ENCODE measurements around the gene DAP. TPM values are rescaled to one million over a fixed set of nuclear protein-coding genes. Genes with fewer than 3 reads are reported as not detected.

The DAP gene
- total and polyA plus RNA-seq, 2 experiments from 2014 or later, result 30.0 to 105 TPM

DNA sequence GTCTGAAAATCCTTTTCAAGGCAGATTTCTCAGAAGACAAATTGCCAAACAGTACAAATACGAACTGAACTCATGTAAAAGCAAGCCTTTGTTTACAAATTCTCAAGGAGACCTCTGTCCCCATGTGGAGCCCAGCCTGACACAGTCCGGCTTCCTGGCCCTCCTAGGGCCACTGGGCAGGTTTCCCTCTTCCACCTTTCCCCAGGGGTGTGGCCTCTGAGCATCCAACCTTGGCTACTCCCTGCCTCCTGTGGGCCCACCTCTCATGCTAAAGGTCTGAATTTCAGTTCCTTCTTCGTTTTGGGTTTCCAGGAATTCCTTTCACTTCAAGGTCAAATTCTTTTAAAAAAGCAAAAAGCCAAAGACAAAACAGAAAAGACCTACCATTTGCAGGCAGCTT is 10.1 kb downstream of the DAP start:
- no peak for DNase-seq (ENCODE audit: low read depth in 1 of 2, low spot score in 1 of 2)

DNA sequence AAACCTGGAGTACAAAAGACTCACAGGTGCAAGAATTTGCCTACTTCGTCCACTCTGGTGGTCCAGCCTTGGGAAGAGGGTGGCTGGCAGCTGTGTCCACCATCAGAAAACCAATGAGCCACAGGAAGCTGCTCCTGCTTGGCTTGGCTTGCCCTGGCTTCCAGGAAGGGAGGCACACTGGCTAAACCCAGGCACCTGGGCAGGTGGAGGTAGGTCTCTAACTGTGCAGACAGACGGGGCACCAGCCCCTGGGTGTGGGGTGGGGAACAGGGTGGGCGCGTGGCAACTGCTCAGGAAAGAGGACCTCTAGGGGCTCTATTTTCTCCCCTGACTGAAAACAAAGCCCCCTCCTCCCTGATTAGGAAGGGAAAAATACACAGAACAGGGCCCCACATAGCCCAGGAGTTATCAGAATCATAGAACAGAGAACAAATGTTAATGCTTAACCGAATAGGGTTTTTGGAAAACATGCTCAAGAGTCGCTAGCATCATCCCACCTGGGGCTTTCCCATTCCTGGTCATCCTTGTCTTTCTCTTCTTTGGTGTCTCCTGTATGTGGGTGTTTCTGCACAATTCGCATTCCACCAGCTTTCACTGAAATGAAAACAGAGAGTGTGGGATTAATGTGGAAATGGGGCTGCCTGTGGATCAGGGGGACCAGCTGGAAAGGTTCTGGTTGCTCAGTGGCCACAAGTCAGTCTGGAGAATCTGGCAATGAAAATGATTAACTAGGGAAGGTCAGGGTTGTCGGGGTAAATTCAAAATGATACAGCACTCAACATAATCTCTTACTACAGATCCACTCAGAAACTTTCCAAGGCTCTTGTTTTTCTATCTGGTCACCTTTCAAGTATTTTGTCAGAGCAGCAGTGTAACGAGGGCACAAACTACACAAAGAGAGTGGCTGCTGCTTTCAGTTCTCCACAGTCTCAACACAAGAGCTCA is 13.1 kb downstream of the DAP start:
- Histone ChIP-seq H3K36me3 (peaks cover 16% of the 10 kb centered on the region), H3K27me3 (no peaks in the 10 kb centered on the region), H3K27ac (no peak overlapping the region), H3K4me1 (ENCODE audit: low read depth) (no peaks in the 10 kb centered on the region), H3K4me3 (no peak overlapping the region), H3K9me3 (ENCODE audit: low read depth) (no peaks in the 10 kb centered on the region)
- DNase-seq (ENCODE audit: low read depth in 1 of 2, low spot score in 1 of 2), result no peak
- TF ChIP-seq, protein P1, sequence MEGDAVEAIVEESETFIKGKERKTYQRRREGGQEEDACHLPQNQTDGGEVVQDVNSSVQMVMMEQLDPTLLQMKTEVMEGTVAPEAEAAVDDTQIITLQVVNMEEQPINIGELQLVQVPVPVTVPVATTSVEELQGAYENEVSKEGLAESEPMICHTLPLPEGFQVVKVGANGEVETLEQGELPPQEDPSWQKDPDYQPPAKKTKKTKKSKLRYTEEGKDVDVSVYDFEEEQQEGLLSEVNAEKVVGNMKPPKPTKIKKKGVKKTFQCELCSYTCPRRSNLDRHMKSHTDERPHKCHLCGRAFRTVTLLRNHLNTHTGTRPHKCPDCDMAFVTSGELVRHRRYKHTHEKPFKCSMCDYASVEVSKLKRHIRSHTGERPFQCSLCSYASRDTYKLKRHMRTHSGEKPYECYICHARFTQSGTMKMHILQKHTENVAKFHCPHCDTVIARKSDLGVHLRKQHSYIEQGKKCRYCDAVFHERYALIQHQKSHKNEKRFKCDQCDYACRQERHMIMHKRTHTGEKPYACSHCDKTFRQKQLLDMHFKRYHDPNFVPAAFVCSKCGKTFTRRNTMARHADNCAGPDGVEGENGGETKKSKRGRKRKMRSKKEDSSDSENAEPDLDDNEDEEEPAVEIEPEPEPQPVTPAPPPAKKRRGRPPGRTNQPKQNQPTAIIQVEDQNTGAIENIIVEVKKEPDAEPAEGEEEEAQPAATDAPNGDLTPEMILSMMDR (IDR thresholded peaks at IDR 0.05; ENCODE audit: low read depth, low read length), result no peak

More for the DNA sequence above, 10.1 kb downstream of the DAP start:
- Histone ChIP-seq H3K4me3 (no peak overlapping the region), H3K27me3 (no peaks in the 10 kb centered on the region), H3K27ac (no peak overlapping the region), H3K9me3 (ENCODE audit: low read depth) (no peaks in the 10 kb centered on the region), H3K36me3 (peaks cover 9% of the 10 kb centered on the region), H3K4me1 (ENCODE audit: low read depth) (no peaks in the 10 kb centered on the region)
- TF ChIP-seq, protein P1 (IDR thresholded peaks at IDR 0.05; ENCODE audit: low read depth, low read length), result no peak

DNA sequence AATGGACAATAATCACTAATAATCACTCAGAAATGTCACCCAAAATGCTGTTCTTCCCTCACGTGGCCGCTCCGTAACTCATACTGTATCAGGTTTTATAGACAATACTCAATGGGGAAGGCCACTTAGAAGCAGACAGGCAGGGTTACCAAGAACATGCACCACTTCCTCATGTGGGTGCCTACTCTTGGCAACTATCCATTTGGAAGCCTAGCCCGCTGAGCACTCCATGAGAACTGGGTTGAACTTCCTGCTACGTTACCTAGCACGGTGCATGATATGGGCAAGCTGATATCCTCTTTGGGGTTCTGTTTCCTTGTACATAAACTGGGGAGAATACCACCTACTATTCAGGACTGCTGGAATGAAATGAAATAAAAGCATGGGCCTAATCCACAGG is 14.3 kb downstream of the DAP start:
- no peaks in the 10 kb centered on the region for H3K9me3 ChIP-seq (ENCODE audit: low read depth)
- peaks cover 16% of the 10 kb centered on the region for H3K36me3 ChIP-seq
- no peaks in the 10 kb centered on the region for H3K27me3 ChIP-seq
- no peak overlapping the region for H3K4me3 ChIP-seq
- no peak overlapping the region for H3K27ac ChIP-seq
- DNase-seq (ENCODE audit: low read depth in 1 of 2, low spot score in 1 of 2), result no peak
- no peaks in the 10 kb centered on the region for H3K4me1 ChIP-seq (ENCODE audit: low read depth)
- TF ChIP-seq, protein P1 (IDR thresholded peaks at IDR 0.05; ENCODE audit: low read depth, low read length), result no peak

DNA sequence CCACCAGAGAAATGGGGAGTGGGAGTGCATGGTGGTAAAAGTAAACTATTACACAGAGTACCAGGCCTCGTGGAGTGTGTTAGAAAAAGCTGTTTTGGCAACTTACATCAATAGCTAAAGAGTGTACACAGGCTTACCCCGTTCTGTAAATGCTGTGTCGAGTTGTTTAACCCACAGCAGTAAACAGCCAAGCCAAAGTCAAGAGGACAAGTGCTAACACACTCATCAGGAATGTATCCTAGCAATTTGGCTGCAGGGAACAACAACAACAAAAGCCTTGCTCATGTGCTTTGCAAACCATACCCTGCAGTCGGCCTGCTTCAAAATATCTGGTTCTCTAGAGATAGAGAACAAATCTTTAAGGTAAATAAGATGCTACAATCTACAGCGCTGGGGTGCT is 15.9 kb downstream of the DAP start:
- Histone ChIP-seq H3K4me3 (no peak overlapping the region), H3K27ac (no peak overlapping the region), H3K9me3 (ENCODE audit: low read depth) (no peaks in the 10 kb centered on the region), H3K27me3 (no peaks in the 10 kb centered on the region), H3K4me1 (ENCODE audit: low read depth) (no peaks in the 10 kb centered on the region), H3K36me3 (peaks cover 16% of the 10 kb centered on the region)
- no peak for DNase-seq (ENCODE audit: low read depth in 1 of 2, low spot score in 1 of 2)
- TF ChIP-seq, protein P1 (IDR thresholded peaks at IDR 0.05; ENCODE audit: low read depth, low read length), result no peak

DNA sequence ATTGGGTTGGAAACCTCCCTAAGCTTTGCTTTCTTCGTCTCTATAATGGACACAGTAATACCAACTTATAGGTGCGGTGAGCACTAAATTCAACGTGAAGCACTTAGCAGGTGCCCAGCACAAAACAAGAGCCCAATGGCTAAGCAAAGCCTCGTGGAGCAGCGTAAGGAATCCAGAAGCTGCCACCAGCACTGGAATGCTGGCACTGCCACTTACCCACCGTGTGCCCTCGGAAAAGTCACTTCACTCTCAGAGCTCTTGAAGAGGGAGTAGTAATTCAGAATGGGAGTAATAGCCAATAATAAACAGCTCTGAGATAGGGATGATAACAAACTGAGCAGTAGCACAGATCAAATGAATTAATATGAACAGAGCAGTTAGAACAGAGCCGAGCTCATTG is 16.4 kb downstream of the DAP start:
- Histone ChIP-seq H3K27me3 (no peaks in the 10 kb centered on the region), H3K36me3 (peaks cover 16% of the 10 kb centered on the region), H3K4me3 (no peak overlapping the region), H3K9me3 (ENCODE audit: low read depth) (no peaks in the 10 kb centered on the region), H3K4me1 (ENCODE audit: low read depth) (no peaks in the 10 kb centered on the region), H3K27ac (no peak overlapping the region)
- TF ChIP-seq, protein P1 (IDR thresholded peaks at IDR 0.05; ENCODE audit: low read depth, low read length), result no peak
- no peak for DNase-seq (ENCODE audit: low read depth in 1 of 2, low spot score in 1 of 2)

Measured in cardiac muscle cell (in vitro differentiated cells and primary cell).